HCT116 (cell line): ENCODE data around the gene SIAE. TPM values are rescaled to one million over a fixed set of nuclear protein-coding genes. Genes with fewer than 3 reads are reported as not detected.

Experiments used
- ATAC-seq: fragments of 200-7000 bp; cut with Tn5 transposase; 2 replicates; pipeline ENCODE4 v1.9.1; 2020; ENCODE audit warnings: mild to moderate bottlenecking, moderate library complexity
- BruUV-seq: library from RNA; stranded (reverse); fragments of 400-500 nt; replicated peaks from 2 replicates; lab custom pipeline; 2021; lab: Mats Ljungman, UMichigan
- CTCF ChIA-PET: fragments of 300-600 bp; sonication (Branson Sonifier 250); formaldehyde crosslinking; loops from one replicate; lab custom pipeline; 2021; ENCODE audit warnings: antibody characterized with exemption; lab: Charles Lee
- POLR2A ChIA-PET: fragments of 300-600, 350-600 bp; sonication (Branson Sonifier 250); formaldehyde crosslinking; loops from one replicate; lab custom pipeline; 2021; ENCODE audit warnings: antibody characterized with exemption; lab: Charles Lee
- RAD21 ChIA-PET, 2 experiments: fragments of 300-600 bp; sonication (Branson Sonifier 250); formaldehyde crosslinking; loops; one replicate each; lab custom pipeline; 2023; ENCODE audit warnings: low total read pairs in 2 of 2; ENCODE audit not compliant: uncharacterized antibody in 2 of 2, unreplicated experiment in 2 of 2, low non-redundant PET in 1 of 2; lab: Charles Lee
- DNase-seq: peaks from one replicate; pipeline ENCODE4 v3.0.0-alpha.2; 2010; ENCODE audit warnings: low read depth, low spot score
- H2AFZ ChIP-seq: fragments of 200-600 bp; shearing (Covaris generic), sonication (generic); 2 replicates; pipeline ENCODE4 v1.6.1; 2017; ENCODE audit warnings: low read depth, mixed run types, mixed read lengths, antibody characterized with exemption, low read length; ENCODE audit not compliant: poor library complexity, severe bottlenecking
- H3K27ac ChIP-seq: 2 replicates; pipeline ENCODE4 v1.5.1; 2012; ENCODE audit warnings: low read depth, low read length
- H3K27me3 ChIP-seq: fragments of 200-600 bp; sonication (generic); 2 replicates; pipeline ENCODE4 v1.6.1; 2016; ENCODE audit warnings: mixed run types, low read length, mixed read lengths; ENCODE audit not compliant: insufficient read depth
- H3K36me3 ChIP-seq, 2 experiments: fragments of 200-500 bp in 1 of 2; fragments of 200-600 bp in 1 of 2; sonication (Bioruptor generic) in 1 of 2; sonication (generic) in 1 of 2; 2 replicates each; pipeline versions ENCODE4 v1.5.1 to v1.6.1; 2014 to 2016; ENCODE audit warnings: low read length in 2 of 2, inconsistent platforms in 1 of 2, mixed read lengths in 1 of 2, mixed run types in 1 of 2; ENCODE audit not compliant: insufficient read depth in 2 of 2, control insufficient read depth in 1 of 2
- H3K4me1 ChIP-seq, 2 experiments: fragments of 200-600 bp in 1 of 2; sonication (generic) in 1 of 2; 2 replicates each; pipeline versions ENCODE4 v1.5.1 to v1.6.1; 2012 to 2017; ENCODE audit warnings: low read length in 2 of 2, inconsistent platforms in 1 of 2, mild to moderate bottlenecking in 1 of 2, mixed read lengths in 1 of 2, mixed run types in 1 of 2, moderate library complexity in 1 of 2; ENCODE audit not compliant: insufficient read depth in 2 of 2, control insufficient read depth in 1 of 2
- H3K4me2 ChIP-seq: fragments of 200-600 bp; sonication (generic); 2 replicates; pipeline ENCODE4 v1.6.1; 2017; ENCODE audit warnings: mixed run types, low read length, mixed read lengths
- H3K4me3 ChIP-seq, 2 experiments: fragments of 200-600 bp in 1 of 2; sonication (generic) in 1 of 2; replicated peaks in 1 of 2; 2 replicates each; pipeline ENCODE4 v1.5.1; 2011 to 2016; ENCODE audit warnings: low read length in 2 of 2, control low read depth in 1 of 2, low read depth in 1 of 2, mild to moderate bottlenecking in 1 of 2, mixed read lengths in 1 of 2, mixed run types in 1 of 2
- H3K79me2 ChIP-seq: fragments of 200-600 bp; sonication (generic); 2 replicates; pipeline ENCODE4 v1.6.1; 2017; ENCODE audit warnings: mild to moderate bottlenecking, mixed run types, low read length, moderate library complexity, mixed read lengths; ENCODE audit not compliant: insufficient read depth
- H3K9ac ChIP-seq: fragments of 200-600 bp; sonication (generic); 2 replicates; pipeline ENCODE4 v1.6.1; 2016; ENCODE audit warnings: low read length, mixed read lengths
- H3K9me2 ChIP-seq: fragments of 200-600 bp; sonication (generic), shearing (Covaris generic); 2 replicates; pipeline ENCODE4 v1.6.1; 2017; ENCODE audit warnings: mixed run types, mild to moderate bottlenecking, moderate library complexity; ENCODE audit not compliant: insufficient read depth
- H3K9me3 ChIP-seq, 2 experiments: fragments of 200-500 bp in 1 of 2; fragments of 200-600 bp in 1 of 2; sonication (Bioruptor generic) in 1 of 2; sonication (generic) in 1 of 2; 2 replicates each; pipeline ENCODE4 v1.6.1; 2014 to 2017; ENCODE audit warnings: low read length in 2 of 2, mixed read lengths in 2 of 2, inconsistent platforms in 1 of 2, low read depth in 1 of 2, mild to moderate bottlenecking in 1 of 2, mixed run types in 1 of 2, moderate library complexity in 1 of 2; ENCODE audit not compliant: control insufficient read depth in 1 of 2, insufficient read depth in 1 of 2
- H4K20me1 ChIP-seq: fragments of 200-600 bp; sonication (generic), shearing (Covaris generic); 2 replicates; pipeline ENCODE4 v1.6.1; 2017; ENCODE audit warnings: mixed run types, mild to moderate bottlenecking, moderate library complexity; ENCODE audit not compliant: insufficient read depth
- ATF3 ChIP-seq: IDR thresholded peaks from 2 replicates; pipeline ENCODE4 v1.6.1; 2012
- CEBPB ChIP-seq: IDR thresholded peaks from 2 replicates; pipeline ENCODE4 v1.6.1; 2012; ENCODE audit warnings: low read depth
- EZH2 ChIP-seq: fragments of 200-600 bp; sonication (generic); IDR thresholded peaks from 2 replicates; pipeline ENCODE4 v1.6.1; 2017; ENCODE audit warnings: antibody characterized with exemption, mixed run types
- EZH2phosphoT487 ChIP-seq: fragments of 200-600 bp; IDR thresholded peaks from 2 replicates; pipeline ENCODE4 v1.6.1; 2018; ENCODE audit warnings: antibody characterized with exemption, borderline replicate concordance
- FOSL1 ChIP-seq: IDR thresholded peaks from 2 replicates; pipeline ENCODE4 v1.6.1; 2012; ENCODE audit warnings: low read depth
- JUND ChIP-seq: IDR thresholded peaks from 2 replicates; pipeline ENCODE4 v1.6.1; 2012
- MAX ChIP-seq: IDR thresholded peaks from 2 replicates; pipeline ENCODE4 v1.6.1; 2012
- POLR2A ChIP-seq: IDR thresholded peaks from 2 replicates; pipeline ENCODE4 v1.7.0; 2011; ENCODE audit warnings: borderline replicate concordance; ENCODE audit not compliant: insufficient read depth, insufficient read length; ENCODE audit errors: extremely low read depth
- POLR2AphosphoS5 ChIP-seq: IDR thresholded peaks from 2 replicates; pipeline ENCODE4 v1.6.1; 2011; ENCODE audit warnings: mild to moderate bottlenecking, low read depth, low read length, moderate library complexity
- SIN3A ChIP-seq: IDR thresholded peaks from 2 replicates; pipeline ENCODE4 v1.6.1; 2012; ENCODE audit warnings: low read depth
- SP1 ChIP-seq: IDR thresholded peaks from 2 replicates; pipeline ENCODE4 v1.6.1; 2012; ENCODE audit warnings: low read depth
- SRF ChIP-seq: IDR thresholded peaks from 2 replicates; pipeline ENCODE4 v1.6.1; 2012; ENCODE audit warnings: low read depth
- TCF7L2 ChIP-seq: IDR thresholded peaks from 2 replicates; pipeline ENCODE4 v1.7.0; 2011; ENCODE audit warnings: borderline replicate concordance, inconsistent platforms; ENCODE audit not compliant: insufficient read depth, insufficient read length; ENCODE audit errors: extremely low read depth
- ZFX ChIP-seq: fragments of 450-650 bp; IDR thresholded peaks from 2 replicates; pipeline ENCODE4 v1.6.1; 2017
- intact Hi-C: fragments of 100-400 bp; cut with micrococcal nuclease; formaldehyde crosslinking; loops from 2 replicates; pipeline ENCODE4 v1.10.0; 2022
- total RNA-seq: library from RNA; stranded (reverse); gene quantifications from one replicate; pipeline ENCODE4 v1.2.1, GENCODE V29; 2021; ENCODE audit not compliant: unreplicated experiment

Gene SIAE
- total RNA-seq, 1 experiment from 2014 or later: 39.2 TPM

GRCh38 chr11:124611064-124611463 lies 62.5 kb downstream of the SIAE start, which contains the start of gene PANX3:
PANX3 (plus strand) TSS chr11:124611428; CDS start chr11:124611557, 129 bp downstream.
- no peak for TF ChIP-seq POLR2AphosphoS5
- no peak for TF ChIP-seq JUND
- no peak for TF ChIP-seq POLR2A
- TF ChIP-seq SRF: no peak
- TF ChIP-seq TCF7L2: no peak
- TF ChIP-seq SIN3A: no peak
- H2AFZ ChIP-seq: no peak within 1 kb of the TSS
- H3K9me3 ChIP-seq: no peaks in the 10 kb centered on the region
- H3K4me1 ChIP-seq: no peaks in the 10 kb centered on the region
- H3K79me2 ChIP-seq: no peaks in the 10 kb centered on the region
- BruUV-seq: no TSS peak
- H3K9me2 ChIP-seq: no peaks in the 10 kb centered on the region
- no peak within 1 kb of the TSS for H3K4me2 ChIP-seq
- no peak within 1 kb of the TSS for H3K9ac ChIP-seq
- H3K36me3 ChIP-seq: no peaks in the 10 kb centered on the region
- DNase-seq: no peak
- H4K20me1 ChIP-seq: no peaks in the 10 kb centered on the region
- ATAC-seq: no peak
- intact Hi-C loops: no loop called here
- H3K27ac ChIP-seq: no peak within 1 kb of the TSS
- ChIA-PET RAD21 (no interaction called here), POLR2A (no interaction called here), CTCF (no interaction called here)
- H3K4me3 ChIP-seq: no peak within 1 kb of the TSS
- no peaks in the 10 kb centered on the region for H3K27me3 ChIP-seq

GRCh38 chr11:124610295-124610694 lies 63.2 kb downstream of the SIAE start:
- CTCF ChIA-PET: no interaction called here
- H3K9me2 ChIP-seq: no peaks in the 10 kb centered on the region
- no TSS peak for BruUV-seq
- H3K27me3 ChIP-seq: no peaks in the 10 kb centered on the region
- H3K4me2 ChIP-seq: no peak overlapping the region
- no peak for TF ChIP-seq FOSL1
- no peak for TF ChIP-seq ZFX
- no peak for TF ChIP-seq SP1
- TF ChIP-seq POLR2A: no peak
- no peak for TF ChIP-seq JUND
- TF ChIP-seq CEBPB: no peak
- no peak for TF ChIP-seq MAX
- TF ChIP-seq EZH2: no peak
- no peak for TF ChIP-seq EZH2phosphoT487
- no peak for TF ChIP-seq SIN3A
- TF ChIP-seq ATF3: no peak
- intact Hi-C loops: no loop called here
- ATAC-seq: no peak
- no peak overlapping the region for H3K27ac ChIP-seq
- H3K4me1 ChIP-seq: no peaks in the 10 kb centered on the region
- H3K36me3 ChIP-seq: no peaks in the 10 kb centered on the region
- H3K9ac ChIP-seq: no peak overlapping the region
- RAD21 ChIA-PET: no interaction called here
- H3K9me3 ChIP-seq: no peaks in the 10 kb centered on the region
- H2AFZ ChIP-seq: no peak overlapping the region
- H3K4me3 ChIP-seq: no peak overlapping the region
- POLR2A ChIA-PET: no interaction called here
- H4K20me1 ChIP-seq: no peaks in the 10 kb centered on the region
- DNase-seq: no peak
- no peaks in the 10 kb centered on the region for H3K79me2 ChIP-seq
